HepG2 (cell line): ENCODE data around the gene SLC35B2. TPM values are rescaled to one million over a fixed set of nuclear protein-coding genes. Genes with fewer than 3 reads are reported as not detected.

Experiments used
- CAMTA2 ChIP-seq: sonication (generic); formaldehyde crosslinking; IDR thresholded peaks from 2 replicates; pipeline ENCODE4 v1.4.0; 2020; ENCODE audit warnings: mild to moderate bottlenecking, missing genetic modification reagents, borderline replicate concordance
- CEBPG ChIP-seq: IDR thresholded peaks from 2 replicates; pipeline ENCODE4 v1.6.1; 2016
- KLF6 ChIP-seq: IDR thresholded peaks from 2 replicates; pipeline ENCODE4 v1.8.0; 2016; ENCODE audit warnings: missing biosample characterization, missing genetic modification reagents
- MIER3 ChIP-seq: IDR thresholded peaks from 2 replicates; pipeline ENCODE4 v1.6.1; 2016; ENCODE audit warnings: missing compliant biosample characterization, borderline replicate concordance
- ZFP1 ChIP-seq: IDR thresholded peaks from 2 replicates; pipeline ENCODE4 v1.6.1; 2016
- ZNF264 ChIP-seq: sonication (generic); formaldehyde crosslinking; IDR thresholded peaks from 2 replicates; pipeline ENCODE4 v1.4.0; 2020; ENCODE audit warnings: missing genetic modification reagents
- ZNF33A ChIP-seq: sonication (generic); formaldehyde crosslinking; IDR thresholded peaks from 2 replicates; pipeline ENCODE4 v1.5.1; 2020; ENCODE audit warnings: missing genetic modification reagents, mild to moderate bottlenecking, moderate library complexity, borderline replicate concordance
- ZNF567 ChIP-seq: sonication (generic); formaldehyde crosslinking; IDR thresholded peaks from 2 replicates; pipeline ENCODE4 v1.8.1; 2023; ENCODE audit warnings: mild to moderate bottlenecking, missing genetic modification reagents, borderline replicate concordance
- ZSCAN12 ChIP-seq: sonication (generic); formaldehyde crosslinking; IDR thresholded peaks from 2 replicates; pipeline ENCODE4 v1.9.0; 2021; ENCODE audit warnings: mild to moderate bottlenecking, missing genetic modification reagents
- polyA plus RNA-seq, 8 experiments: library from polyadenylated mRNA; depleted of rRNA in 3 of 8; stranded (reverse) in 7 of 8; unstranded in 1 of 8; fragments of >200 nt; fragmentation: Illumina TruSeq in 4 of 8; extraction: Trizol in 4 of 8; gene quantifications; 2 replicates each; pipeline versions ENCODE4 v1.2.1 to v1.2.3, GENCODE V29; 2011 to 2016; ENCODE audit warnings: low read depth in 4 of 8, missing spikeins in 1 of 8, mixed read lengths in 1 of 8; ENCODE audit not compliant: insufficient read depth in 1 of 8
- total RNA-seq, 5 experiments: library from RNA; depleted of rRNA; stranded (reverse); fragments of >200 nt; fragmentation: Illumina TruSeq; extraction: Trizol; gene quantifications; 2 replicates each; pipeline ENCODE4 v1.2.3, GENCODE V29; 2016; ENCODE audit warnings: low read depth in 1 of 5
- TF ChIP-seq, protein P1 (sequence below): sonication (generic); formaldehyde crosslinking; IDR thresholded peaks from 2 replicates; pipeline ENCODE4 v1.4.0; 2020; ENCODE audit warnings: missing genetic modification reagents
- TF ChIP-seq, protein P2 (sequence below): sonication (generic); formaldehyde crosslinking; IDR thresholded peaks from 2 replicates; pipeline ENCODE4 v1.5.1; 2020; ENCODE audit warnings: missing genetic modification reagents, mild to moderate bottlenecking, borderline replicate concordance
- TF ChIP-seq, protein P3 (sequence below): fragments of 450-650 bp; IDR thresholded peaks from 2 replicates; pipeline ENCODE4 v1.6.1; 2017
- TF ChIP-seq, protein P4 (sequence below): IDR thresholded peaks from 2 replicates; pipeline ENCODE4 v1.6.1; 2012; ENCODE audit warnings: inconsistent platforms
- TF ChIP-seq, protein P5 (sequence below): sonication (generic); formaldehyde crosslinking; IDR thresholded peaks from 2 replicates; pipeline ENCODE4 v1.8.1; 2023; ENCODE audit warnings: mild to moderate bottlenecking, inconsistent platforms, moderate library complexity, missing genetic modification reagents, borderline replicate concordance

SLC35B2 gene
- total and polyA plus RNA-seq, 2 of the 13 experiments (the other 11 are each of a cell fraction or from before 2014, with no cell fraction given): 61.1 to 148 TPM

DNA sequence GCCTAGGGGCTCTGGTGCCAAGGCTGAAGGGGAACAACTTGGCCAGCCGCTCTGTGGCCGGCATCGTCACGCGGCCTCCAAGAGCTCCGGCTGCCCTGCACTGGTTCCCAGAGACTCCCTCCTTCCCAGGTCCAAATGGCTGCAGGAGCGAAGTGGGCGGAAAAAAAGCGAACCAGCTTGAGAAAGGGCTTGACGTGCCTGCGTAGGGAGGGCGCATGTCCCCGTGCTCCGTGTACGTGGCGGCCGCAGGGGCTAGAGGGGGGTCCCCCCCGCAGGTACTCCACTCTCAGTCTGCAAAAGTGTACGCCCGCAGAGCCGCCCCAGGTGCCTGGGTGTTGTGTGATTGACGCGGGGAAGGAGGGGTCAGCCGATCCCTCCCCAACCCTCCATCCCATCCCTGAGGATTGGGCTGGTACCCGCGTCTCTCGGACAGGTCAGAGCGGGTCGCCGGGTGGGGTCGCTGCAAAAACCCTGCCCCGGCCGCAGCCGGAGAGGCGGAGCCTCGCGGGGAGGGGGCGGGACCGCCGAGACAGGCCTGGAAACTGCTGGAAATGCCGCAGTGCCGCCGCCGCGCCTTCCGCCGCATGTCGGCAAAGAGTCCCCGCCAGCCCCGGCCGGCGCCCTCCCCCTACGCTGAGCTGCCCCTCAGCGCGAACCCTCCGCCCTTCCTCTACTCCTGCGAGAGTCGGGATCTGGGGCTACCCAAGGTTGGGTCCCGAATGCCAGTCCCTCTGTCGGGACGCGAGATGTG lies 11.2 kb downstream of the SLC35B2 start (continued):
- TF ChIP-seq, protein P1, sequence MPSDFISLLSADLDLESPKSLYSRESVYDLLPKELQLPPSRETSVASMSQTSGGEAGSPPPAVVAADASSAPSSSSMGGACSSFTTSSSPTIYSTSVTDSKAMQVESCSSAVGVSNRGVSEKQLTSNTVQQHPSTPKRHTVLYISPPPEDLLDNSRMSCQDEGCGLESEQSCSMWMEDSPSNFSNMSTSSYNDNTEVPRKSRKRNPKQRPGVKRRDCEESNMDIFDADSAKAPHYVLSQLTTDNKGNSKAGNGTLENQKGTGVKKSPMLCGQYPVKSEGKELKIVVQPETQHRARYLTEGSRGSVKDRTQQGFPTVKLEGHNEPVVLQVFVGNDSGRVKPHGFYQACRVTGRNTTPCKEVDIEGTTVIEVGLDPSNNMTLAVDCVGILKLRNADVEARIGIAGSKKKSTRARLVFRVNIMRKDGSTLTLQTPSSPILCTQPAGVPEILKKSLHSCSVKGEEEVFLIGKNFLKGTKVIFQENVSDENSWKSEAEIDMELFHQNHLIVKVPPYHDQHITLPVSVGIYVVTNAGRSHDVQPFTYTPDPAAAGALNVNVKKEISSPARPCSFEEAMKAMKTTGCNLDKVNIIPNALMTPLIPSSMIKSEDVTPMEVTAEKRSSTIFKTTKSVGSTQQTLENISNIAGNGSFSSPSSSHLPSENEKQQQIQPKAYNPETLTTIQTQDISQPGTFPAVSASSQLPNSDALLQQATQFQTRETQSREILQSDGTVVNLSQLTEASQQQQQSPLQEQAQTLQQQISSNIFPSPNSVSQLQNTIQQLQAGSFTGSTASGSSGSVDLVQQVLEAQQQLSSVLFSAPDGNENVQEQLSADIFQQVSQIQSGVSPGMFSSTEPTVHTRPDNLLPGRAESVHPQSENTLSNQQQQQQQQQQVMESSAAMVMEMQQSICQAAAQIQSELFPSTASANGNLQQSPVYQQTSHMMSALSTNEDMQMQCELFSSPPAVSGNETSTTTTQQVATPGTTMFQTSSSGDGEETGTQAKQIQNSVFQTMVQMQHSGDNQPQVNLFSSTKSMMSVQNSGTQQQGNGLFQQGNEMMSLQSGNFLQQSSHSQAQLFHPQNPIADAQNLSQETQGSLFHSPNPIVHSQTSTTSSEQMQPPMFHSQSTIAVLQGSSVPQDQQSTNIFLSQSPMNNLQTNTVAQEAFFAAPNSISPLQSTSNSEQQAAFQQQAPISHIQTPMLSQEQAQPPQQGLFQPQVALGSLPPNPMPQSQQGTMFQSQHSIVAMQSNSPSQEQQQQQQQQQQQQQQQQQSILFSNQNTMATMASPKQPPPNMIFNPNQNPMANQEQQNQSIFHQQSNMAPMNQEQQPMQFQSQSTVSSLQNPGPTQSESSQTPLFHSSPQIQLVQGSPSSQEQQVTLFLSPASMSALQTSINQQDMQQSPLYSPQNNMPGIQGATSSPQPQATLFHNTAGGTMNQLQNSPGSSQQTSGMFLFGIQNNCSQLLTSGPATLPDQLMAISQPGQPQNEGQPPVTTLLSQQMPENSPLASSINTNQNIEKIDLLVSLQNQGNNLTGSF (CRISPR knock-in tag): no peak; the same call in 1 of the 2 replicates
- TF ChIP-seq ZNF264 (CRISPR knock-in tag) (peak; percentile 35), KLF6 (CRISPR knock-in tag) (peak; percentile 81), ZFP1 (CRISPR knock-in tag) (peak; percentile 53), ZNF33A (CRISPR knock-in tag) (peak; percentile 89; the same call in 1 of the 2 replicates), CEBPG (CRISPR knock-in tag) (peak; percentile 14; the same call in 1 of the 2 replicates), ZNF567 (no peak; the same call in 1 of the 2 replicates), ZSCAN12 (CRISPR knock-in tag) (0 out of 2 replicates have a peak, but pooled peaks have one; percentile 55), MIER3 (peak; percentile 74), CAMTA2 (CRISPR knock-in tag) (peak; percentile 87)
- TF ChIP-seq, protein P2, sequence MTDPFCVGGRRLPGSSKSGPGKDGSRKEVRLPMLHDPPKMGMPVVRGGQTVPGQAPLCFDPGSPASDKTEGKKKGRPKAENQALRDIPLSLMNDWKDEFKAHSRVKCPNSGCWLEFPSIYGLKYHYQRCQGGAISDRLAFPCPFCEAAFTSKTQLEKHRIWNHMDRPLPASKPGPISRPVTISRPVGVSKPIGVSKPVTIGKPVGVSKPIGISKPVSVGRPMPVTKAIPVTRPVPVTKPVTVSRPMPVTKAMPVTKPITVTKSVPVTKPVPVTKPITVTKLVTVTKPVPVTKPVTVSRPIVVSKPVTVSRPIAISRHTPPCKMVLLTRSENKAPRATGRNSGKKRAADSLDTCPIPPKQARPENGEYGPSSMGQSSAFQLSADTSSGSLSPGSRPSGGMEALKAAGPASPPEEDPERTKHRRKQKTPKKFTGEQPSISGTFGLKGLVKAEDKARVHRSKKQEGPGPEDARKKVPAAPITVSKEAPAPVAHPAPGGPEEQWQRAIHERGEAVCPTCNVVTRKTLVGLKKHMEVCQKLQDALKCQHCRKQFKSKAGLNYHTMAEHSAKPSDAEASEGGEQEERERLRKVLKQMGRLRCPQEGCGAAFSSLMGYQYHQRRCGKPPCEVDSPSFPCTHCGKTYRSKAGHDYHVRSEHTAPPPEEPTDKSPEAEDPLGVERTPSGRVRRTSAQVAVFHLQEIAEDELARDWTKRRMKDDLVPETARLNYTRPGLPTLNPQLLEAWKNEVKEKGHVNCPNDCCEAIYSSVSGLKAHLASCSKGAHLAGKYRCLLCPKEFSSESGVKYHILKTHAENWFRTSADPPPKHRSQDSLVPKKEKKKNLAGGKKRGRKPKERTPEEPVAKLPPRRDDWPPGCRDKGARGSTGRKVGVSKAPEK (CRISPR knock-in tag): peak; percentile 92; the same call in 1 of the 2 replicates
- TF ChIP-seq, protein P3, sequence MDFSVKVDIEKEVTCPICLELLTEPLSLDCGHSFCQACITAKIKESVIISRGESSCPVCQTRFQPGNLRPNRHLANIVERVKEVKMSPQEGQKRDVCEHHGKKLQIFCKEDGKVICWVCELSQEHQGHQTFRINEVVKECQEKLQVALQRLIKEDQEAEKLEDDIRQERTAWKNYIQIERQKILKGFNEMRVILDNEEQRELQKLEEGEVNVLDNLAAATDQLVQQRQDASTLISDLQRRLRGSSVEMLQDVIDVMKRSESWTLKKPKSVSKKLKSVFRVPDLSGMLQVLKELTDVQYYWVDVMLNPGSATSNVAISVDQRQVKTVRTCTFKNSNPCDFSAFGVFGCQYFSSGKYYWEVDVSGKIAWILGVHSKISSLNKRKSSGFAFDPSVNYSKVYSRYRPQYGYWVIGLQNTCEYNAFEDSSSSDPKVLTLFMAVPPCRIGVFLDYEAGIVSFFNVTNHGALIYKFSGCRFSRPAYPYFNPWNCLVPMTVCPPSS: no peak
- TF ChIP-seq, protein P4, sequence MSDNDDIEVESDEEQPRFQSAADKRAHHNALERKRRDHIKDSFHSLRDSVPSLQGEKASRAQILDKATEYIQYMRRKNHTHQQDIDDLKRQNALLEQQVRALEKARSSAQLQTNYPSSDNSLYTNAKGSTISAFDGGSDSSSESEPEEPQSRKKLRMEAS: peak; percentile 81
- TF ChIP-seq, protein P5, sequence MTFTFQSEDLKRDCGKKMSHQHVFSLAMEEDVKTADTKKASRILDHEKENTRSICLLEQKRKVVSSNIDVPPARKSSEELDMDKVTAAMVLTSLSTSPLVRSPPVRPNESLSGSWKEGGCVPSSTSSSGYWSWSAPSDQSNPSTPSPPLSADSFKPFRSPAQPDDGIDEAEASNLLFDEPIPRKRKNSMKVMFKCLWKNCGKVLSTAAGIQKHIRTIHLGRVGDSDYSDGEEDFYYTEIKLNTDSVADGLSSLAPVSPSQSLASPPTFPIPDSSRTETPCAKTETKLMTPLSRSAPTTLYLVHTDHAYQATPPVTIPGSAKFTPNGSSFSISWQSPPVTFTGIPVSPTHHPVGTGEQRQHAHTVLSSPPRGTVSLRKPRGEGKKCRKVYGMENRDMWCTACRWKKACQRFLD (CRISPR knock-in tag): 0 out of 2 replicates have a peak, but pooled peaks have one; percentile 13
